ENCODE data around the gene TEDC1. TPM values are rescaled to one million over a fixed set of nuclear protein-coding genes. Genes with fewer than 3 reads are reported as not detected.

TEDC1 gene
- total RNA-seq, 1 experiment from 2014 or later, result 26.2 TPM

DNA sequence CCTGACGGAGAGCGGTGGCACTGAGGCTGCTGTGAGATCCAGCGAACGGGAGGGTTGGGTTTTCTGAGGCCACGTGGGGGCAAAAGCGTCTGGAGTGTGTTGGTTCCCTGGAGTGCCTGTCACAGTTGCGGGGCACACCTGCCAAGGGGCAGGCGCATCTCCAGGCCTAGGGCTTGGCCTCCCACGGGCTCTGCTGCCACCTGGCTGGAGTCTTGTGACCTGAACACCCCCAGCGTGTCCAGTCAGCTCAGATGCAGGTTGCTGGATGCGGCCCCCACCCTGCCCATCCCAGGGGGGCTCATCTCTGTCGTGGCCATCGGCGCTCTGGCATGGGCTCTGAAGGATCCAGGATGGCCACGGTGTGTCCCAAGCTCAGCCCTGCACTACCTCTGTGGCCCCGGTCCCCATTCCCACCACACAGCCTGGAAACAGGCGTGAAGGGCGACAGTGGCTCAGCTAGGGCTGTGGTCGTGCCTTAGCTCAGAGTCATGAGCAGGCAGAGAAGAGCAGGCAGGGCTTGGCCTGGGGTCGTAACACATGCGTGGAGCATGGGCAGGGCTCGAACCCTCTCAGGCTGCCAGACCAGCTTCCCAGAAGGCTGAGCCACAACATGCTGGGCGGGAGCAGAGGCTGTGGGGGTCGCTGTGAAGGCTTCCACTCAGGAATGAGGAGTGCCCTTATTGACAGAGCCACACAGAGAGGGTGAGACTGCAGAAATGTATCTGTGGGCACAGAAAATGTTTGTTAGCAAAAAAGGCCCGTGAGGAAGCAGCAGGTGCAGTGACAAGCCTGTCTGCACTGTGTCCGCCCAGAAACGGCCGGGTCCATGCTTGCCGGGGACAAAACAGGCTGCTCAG is 40.0 kb upstream of the TEDC1 start:
- Mint-ChIP-seq H3K36me3 (ENCODE audit: insufficient read depth in 1 of 3, low read depth in 3 of 3) (peaks cover 22 to 62% (median 57%) of the 10 kb centered on the region in 3 experiments; a peak in 6 of 7 replicates), H3K4me1 (no peaks in the 10 kb centered on the region), H3K4me3 (no peak overlapping the region), H3K9me3 (no peaks in the 10 kb centered on the region; a peak in 1 of 5 replicates), H3K27ac (no peak overlapping the region), H3K27me3 (ENCODE audit: low read depth) (no peaks in the 10 kb centered on the region)
- TF ChIP-seq, protein P1, sequence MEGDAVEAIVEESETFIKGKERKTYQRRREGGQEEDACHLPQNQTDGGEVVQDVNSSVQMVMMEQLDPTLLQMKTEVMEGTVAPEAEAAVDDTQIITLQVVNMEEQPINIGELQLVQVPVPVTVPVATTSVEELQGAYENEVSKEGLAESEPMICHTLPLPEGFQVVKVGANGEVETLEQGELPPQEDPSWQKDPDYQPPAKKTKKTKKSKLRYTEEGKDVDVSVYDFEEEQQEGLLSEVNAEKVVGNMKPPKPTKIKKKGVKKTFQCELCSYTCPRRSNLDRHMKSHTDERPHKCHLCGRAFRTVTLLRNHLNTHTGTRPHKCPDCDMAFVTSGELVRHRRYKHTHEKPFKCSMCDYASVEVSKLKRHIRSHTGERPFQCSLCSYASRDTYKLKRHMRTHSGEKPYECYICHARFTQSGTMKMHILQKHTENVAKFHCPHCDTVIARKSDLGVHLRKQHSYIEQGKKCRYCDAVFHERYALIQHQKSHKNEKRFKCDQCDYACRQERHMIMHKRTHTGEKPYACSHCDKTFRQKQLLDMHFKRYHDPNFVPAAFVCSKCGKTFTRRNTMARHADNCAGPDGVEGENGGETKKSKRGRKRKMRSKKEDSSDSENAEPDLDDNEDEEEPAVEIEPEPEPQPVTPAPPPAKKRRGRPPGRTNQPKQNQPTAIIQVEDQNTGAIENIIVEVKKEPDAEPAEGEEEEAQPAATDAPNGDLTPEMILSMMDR (conservative IDR thresholded peaks at IDR 0.05), result no peak
- Histone ChIP-seq H3K18ac (ENCODE audit: insufficient read length, low read depth, low read length) (no peak overlapping the region), H3K14ac (ENCODE audit: insufficient read depth, low read length) (no peak overlapping the region), H3T11ph (ENCODE audit: low read length) (no peak overlapping the region), H3K79me1 (ENCODE audit: insufficient read depth, low read depth, low read length, poor library complexity, severe bottlenecking) (no peaks in the 10 kb centered on the region), H4K8ac (replicated peaks; ENCODE audit: insufficient read length, low read depth, low read length) (no peak overlapping the region), H3K56ac (ENCODE audit: insufficient read length, low read depth, low read length) (no peak overlapping the region), H4K20me1 (ENCODE audit: control insufficient read depth, insufficient read depth, insufficient read length) (no peaks in the 10 kb centered on the region), H3K27me3 (ENCODE audit: insufficient read depth, low read length) (no peaks in the 10 kb centered on the region), H3K9me3 (ENCODE audit: control insufficient read depth, low read depth, low read length) (no peaks in the 10 kb centered on the region), H3K27ac (ENCODE audit: insufficient read length, low read depth, low read length) (no peak overlapping the region), H2BK20ac (ENCODE audit: low read depth, low read length, poor library complexity, severe bottlenecking) (no peak overlapping the region), H3K23me2 (ENCODE audit: insufficient read length, low read depth, low read length, poor library complexity, severe bottlenecking) (no peaks in the 10 kb centered on the region), H4K5ac (ENCODE audit: insufficient read length, low read depth, low read length) (no peak overlapping the region), H3K9ac (ENCODE audit: extremely low read depth, insufficient read length, low read length) (no peak overlapping the region), H2BK12ac (ENCODE audit: insufficient read length, low read depth, low read length) (no peak overlapping the region), H3K4ac (ENCODE audit: low read depth, low read length) (no peak overlapping the region), H2BK120ac (ENCODE audit: low read depth, low read length, poor library complexity, severe bottlenecking) (no peak overlapping the region), H2AK5ac (ENCODE audit: insufficient read length, low read length) (no peak overlapping the region), H3K4me2 (ENCODE audit: insufficient read depth, insufficient read length, low read length) (no peak overlapping the region), H4K91ac (ENCODE audit: insufficient read length, low read depth, low read length) (no peak overlapping the region), H2AFZ (ENCODE audit: low read length) (no peak overlapping the region), H3K79me2 (ENCODE audit: insufficient read depth, low read length) (no peaks in the 10 kb centered on the region), H3K23ac (ENCODE audit: insufficient read length, low read depth, low read length) (no peak overlapping the region), H2BK5ac (ENCODE audit: insufficient read length, low read length) (no peak overlapping the region), H2BK15ac (ENCODE audit: low read depth, low read length) (no peak overlapping the region), H3K4me1 (ENCODE audit: insufficient read depth, low read length) (no peaks in the 10 kb centered on the region)
- no CpG with 5 or more reads among the region's 29 CpGs for WGBS (ENCODE audit: extremely low coverage, insufficient read length, low lambda C conversion rate)
- DNase-seq, result no peak

Measured in H9 (cell line).